GM06990 (cell line): ENCODE measurements around the gene KRT80.

Experiments used
- DNase-seq: peaks from one replicate; pipeline ENCODE4 v3.0.0-alpha.2; 2011; ENCODE audit not compliant: insufficient read length; ENCODE audit errors: extremely low read depth
- H3K27me3 ChIP-seq: replicated peaks from 2 replicates; pipeline ENCODE4 v1.6.0; 2011; ENCODE audit warnings: low read length; ENCODE audit not compliant: control insufficient read depth, insufficient read depth
- H3K36me3 ChIP-seq: 2 replicates; pipeline ENCODE4 v1.5.1; 2011; ENCODE audit warnings: low read length; ENCODE audit not compliant: control insufficient read depth, insufficient read depth
- H3K4me3 ChIP-seq: replicated peaks from 2 replicates; pipeline ENCODE4 v1.5.1; 2011; ENCODE audit warnings: low read depth, mild to moderate bottlenecking, control low read depth, low read length
- TF ChIP-seq, protein P1 (sequence below): IDR thresholded peaks from 2 replicates; pipeline ENCODE4 v1.5.1; 2011; ENCODE audit warnings: low read length, control low read depth, mild to moderate bottlenecking, inconsistent platforms; ENCODE audit not compliant: insufficient read depth, poor library complexity, severe bottlenecking

The KRT80 gene

DNA sequence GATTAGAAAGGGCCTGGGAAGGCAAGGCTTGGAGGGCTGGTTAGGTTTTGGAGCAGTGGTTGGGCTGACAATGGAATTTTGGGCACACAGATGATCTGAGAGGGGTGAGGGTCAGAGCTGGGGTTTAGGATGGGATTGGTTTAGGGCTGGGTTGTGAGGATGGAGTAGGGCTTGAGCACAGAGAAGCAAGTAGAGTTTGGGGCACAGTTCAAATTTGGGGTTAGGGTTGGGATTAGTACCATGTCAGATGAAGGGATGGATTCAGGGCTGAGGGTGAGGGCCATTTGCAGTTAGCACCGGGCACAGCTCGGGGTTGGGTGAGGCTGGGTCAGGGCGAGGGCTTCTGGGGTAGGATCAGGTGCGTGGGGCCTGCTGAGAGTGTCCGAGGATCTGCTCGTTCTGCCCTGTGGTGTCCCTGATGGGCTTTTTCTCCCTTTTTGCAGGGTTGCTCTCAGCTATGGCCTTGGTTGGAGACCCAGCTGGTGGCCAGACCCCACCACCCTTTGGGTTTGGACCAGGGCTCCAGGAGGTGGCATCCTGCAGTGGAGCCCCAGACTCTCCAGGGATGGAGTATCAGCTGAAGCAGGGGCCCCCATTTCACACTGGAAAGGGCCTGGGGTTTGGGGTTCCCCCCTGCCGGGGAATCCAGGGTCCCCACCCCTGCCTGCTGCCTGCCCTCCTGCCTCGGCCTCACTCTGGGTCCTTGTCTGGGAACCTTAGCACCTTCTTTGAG, 45.6 kb downstream of the KRT80 start:
- TF ChIP-seq, protein P1, sequence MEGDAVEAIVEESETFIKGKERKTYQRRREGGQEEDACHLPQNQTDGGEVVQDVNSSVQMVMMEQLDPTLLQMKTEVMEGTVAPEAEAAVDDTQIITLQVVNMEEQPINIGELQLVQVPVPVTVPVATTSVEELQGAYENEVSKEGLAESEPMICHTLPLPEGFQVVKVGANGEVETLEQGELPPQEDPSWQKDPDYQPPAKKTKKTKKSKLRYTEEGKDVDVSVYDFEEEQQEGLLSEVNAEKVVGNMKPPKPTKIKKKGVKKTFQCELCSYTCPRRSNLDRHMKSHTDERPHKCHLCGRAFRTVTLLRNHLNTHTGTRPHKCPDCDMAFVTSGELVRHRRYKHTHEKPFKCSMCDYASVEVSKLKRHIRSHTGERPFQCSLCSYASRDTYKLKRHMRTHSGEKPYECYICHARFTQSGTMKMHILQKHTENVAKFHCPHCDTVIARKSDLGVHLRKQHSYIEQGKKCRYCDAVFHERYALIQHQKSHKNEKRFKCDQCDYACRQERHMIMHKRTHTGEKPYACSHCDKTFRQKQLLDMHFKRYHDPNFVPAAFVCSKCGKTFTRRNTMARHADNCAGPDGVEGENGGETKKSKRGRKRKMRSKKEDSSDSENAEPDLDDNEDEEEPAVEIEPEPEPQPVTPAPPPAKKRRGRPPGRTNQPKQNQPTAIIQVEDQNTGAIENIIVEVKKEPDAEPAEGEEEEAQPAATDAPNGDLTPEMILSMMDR, result no peak

DNA sequence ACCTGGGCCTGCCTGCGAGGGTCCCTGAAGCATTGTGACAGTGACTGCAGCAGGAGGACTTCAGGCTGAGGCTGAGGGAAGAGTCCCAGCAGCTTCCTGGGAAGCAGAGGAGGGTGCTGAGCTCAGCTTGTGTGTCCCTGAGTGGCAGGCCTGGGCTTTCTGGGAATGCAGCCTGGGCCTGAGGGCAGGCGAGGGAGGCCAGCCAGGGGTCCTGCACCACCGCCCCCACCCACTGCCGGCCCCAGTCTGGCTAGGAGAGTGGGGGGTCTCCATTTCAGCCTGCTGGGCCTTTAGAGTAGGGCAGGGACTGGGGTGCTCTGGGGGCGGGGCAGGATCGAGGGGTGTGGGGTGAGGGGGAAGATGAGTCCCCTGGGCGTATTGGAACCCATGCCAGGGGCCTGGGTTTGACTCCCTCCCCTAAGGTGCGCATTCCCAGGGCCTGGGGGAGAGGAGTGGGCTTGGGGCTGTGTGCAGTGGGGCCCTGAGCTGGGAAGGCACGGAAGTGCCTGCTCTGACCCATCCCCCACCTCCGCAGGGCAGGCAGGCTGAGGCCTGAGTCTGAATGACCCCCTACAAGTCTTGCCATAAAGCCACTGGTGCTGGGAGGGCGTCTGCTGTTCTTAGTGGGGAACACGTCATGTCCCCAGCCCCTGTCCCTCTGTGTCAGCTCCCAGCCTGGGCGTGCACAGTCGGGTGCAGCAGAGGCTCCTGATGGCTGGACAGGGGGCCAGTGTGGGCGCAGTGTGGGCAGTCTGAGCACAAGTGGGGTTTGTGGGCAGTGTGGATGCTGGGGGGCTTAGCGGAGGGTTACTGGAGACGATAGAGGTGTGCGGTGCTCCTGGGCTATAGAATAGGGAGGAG, 46.4 kb downstream of the KRT80 start:
- DNase-seq, result no peak
- TF ChIP-seq, protein P1, result no peak

More for the DNA sequence above, 45.6 kb downstream of the KRT80 start:
- no peak for DNase-seq
- Histone ChIP-seq H3K36me3 (no peaks in the 10 kb centered on the region), H3K27me3 (no peaks in the 10 kb centered on the region), H3K4me3 (no peak overlapping the region)

DNA sequence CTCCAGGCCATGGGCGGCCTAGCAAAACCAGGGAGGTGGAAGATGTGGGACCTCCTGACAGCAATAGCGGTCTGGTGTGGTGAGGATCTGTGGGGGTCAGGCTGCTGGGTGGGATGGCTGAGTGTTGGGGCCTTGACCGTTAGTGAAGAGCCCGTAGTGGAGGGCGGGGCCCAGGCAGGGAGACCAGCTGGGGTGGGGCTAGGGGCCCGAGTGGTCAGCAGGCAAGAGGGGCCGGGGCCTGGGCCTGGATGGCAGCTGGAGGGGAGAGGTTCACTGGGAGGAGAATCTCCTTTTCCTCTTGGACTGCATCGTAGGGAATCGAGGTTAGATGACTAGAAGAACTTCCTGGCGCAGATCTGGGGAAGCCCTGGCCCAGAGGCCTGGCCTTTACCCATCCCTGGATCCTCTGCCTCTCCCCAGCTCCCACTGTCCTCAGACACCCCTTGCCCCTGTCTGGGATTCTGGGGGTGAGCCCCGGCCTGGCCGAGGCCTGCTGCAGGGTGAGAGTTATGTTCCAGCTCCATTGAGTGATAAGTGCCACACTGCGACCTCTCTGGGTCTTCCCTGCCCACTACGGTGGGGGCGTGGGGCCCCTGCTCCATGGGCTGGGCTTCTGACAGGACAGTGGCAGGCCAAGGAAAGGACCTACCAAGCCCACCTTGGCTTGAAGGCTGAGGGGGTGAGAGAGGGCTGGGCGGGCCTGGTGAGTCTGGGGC, 47.1 kb downstream of the KRT80 start:
- DNase-seq, result no peak
- no peak overlapping the region for H3K4me3 ChIP-seq
- H3K27me3 ChIP-seq, result peaks cover 3% of the 10 kb centered on the region
- H3K36me3 ChIP-seq, result no peaks in the 10 kb centered on the region
- TF ChIP-seq, protein P1, result no peak

More for the DNA sequence above, 46.4 kb downstream of the KRT80 start:
- no peaks in the 10 kb centered on the region for H3K36me3 ChIP-seq
- peaks cover 2% of the 10 kb centered on the region for H3K27me3 ChIP-seq
- no peak overlapping the region for H3K4me3 ChIP-seq

DNA sequence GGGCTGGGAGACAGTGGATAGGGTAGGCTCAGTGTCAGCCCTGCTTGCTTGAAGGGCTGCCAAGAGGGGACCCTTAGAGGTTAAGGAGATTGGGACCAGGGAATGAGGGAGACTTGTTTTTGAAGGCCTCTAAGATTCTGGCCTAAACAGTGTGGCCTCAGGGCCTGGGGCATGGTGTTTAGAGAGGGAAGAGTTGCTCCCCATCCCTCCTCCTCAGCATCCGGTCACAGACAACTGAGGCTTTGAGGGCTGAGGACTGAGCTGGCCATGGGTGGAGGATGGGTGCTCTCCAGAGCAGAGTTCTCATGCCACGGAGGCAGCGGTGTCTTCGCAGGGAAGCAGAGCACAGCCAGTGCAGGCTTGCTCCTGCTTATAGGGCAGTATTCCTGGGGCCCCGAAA, 49.4 kb downstream of the KRT80 start:
- H3K27me3 ChIP-seq, result peaks cover 3% of the 10 kb centered on the region
- TF ChIP-seq, protein P1, result no peak
- DNase-seq, result no peak
- H3K36me3 ChIP-seq, result no peaks in the 10 kb centered on the region
- H3K4me3 ChIP-seq, result no peak overlapping the region

DNA sequence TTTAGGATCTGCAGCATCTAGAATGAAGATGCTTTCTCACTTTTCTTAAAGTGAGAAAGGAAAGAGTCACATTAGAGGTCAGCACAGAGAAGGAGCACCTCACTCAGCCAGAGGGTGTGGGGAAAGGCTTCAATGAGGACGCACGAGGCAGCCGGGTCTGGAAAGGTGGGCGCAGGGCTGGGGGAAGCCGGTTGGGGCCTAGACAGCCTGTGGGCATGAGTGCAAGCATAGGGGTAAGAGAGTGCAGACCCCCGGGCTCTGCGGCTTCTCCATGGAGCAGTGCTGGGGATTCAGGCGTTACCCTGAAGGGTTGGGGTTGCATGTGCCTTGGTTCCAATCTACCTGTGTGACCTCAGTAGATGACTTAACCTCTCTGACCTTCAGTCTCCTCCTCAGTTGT, 49.9 kb downstream of the KRT80 start:
- Histone ChIP-seq H3K27me3 (peaks cover 3% of the 10 kb centered on the region), H3K36me3 (no peaks in the 10 kb centered on the region), H3K4me3 (no peak overlapping the region)
- TF ChIP-seq, protein P1, result no peak
- DNase-seq, result no peak
